ENCODE data around the gene GPR160. TPM values are rescaled to one million over a fixed set of nuclear protein-coding genes. Genes with fewer than 3 reads are reported as not detected.

The GPR160 gene
- total RNA-seq, 1 donor from 2014 or later, result 0.45 TPM

- TF ChIP-seq, protein P1, sequence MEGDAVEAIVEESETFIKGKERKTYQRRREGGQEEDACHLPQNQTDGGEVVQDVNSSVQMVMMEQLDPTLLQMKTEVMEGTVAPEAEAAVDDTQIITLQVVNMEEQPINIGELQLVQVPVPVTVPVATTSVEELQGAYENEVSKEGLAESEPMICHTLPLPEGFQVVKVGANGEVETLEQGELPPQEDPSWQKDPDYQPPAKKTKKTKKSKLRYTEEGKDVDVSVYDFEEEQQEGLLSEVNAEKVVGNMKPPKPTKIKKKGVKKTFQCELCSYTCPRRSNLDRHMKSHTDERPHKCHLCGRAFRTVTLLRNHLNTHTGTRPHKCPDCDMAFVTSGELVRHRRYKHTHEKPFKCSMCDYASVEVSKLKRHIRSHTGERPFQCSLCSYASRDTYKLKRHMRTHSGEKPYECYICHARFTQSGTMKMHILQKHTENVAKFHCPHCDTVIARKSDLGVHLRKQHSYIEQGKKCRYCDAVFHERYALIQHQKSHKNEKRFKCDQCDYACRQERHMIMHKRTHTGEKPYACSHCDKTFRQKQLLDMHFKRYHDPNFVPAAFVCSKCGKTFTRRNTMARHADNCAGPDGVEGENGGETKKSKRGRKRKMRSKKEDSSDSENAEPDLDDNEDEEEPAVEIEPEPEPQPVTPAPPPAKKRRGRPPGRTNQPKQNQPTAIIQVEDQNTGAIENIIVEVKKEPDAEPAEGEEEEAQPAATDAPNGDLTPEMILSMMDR (IDR thresholded peaks at IDR 0.05; ENCODE audit: unreplicated experiment), result no peak
- Mint-ChIP-seq H3K4me3 (no peak overlapping the region), H3K9me3 (peaks cover 8% of the 10 kb centered on the region), H3K27me3 (ENCODE audit: low read depth) (no peaks in the 10 kb centered on the region), H3K27ac (no peak overlapping the region), H3K4me1 (no peaks in the 10 kb centered on the region), H3K36me3 (no peaks in the 10 kb centered on the region)
- DNase-seq (ENCODE audit: low spot score in 2 of 2, unreplicated experiment in 2 of 2), result no peak
These were observed 19.8 kb downstream of the GPR160 start for GRCh38 chr3:170057550-170057949.

DNA sequence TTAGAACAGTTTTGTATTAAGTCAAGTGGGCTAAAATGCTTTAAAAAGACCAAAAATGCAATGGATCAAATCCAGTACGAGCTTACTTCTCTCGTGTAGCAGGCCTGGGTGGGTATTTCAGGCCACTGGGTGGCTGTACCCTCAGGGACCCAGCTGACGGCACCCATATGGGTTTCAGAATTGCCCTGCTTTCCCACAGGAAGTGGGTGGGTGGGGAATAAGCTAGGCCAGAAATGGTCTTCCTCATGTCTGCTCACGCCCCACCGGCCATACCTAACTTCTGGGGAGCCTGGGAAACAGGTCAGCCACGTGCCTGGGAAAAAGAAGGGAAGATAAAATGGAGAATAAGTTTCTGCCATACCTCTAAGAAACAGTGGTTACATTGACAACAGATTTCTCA lies 20.3 kb downstream of the GPR160 start:
- no peak overlapping the region for H3K4me3 Mint-ChIP-seq
- no peak overlapping the region for H3K27ac Mint-ChIP-seq
- H3K27me3 Mint-ChIP-seq (ENCODE audit: low read depth), result no peaks in the 10 kb centered on the region
- TF ChIP-seq, protein P1 (IDR thresholded peaks at IDR 0.05; ENCODE audit: unreplicated experiment), result no peak
- DNase-seq (ENCODE audit: low spot score in 2 of 2, unreplicated experiment in 2 of 2), result no peak
- no peaks in the 10 kb centered on the region for H3K36me3 Mint-ChIP-seq
- no peaks in the 10 kb centered on the region for H3K4me1 Mint-ChIP-seq
- H3K9me3 Mint-ChIP-seq, result peaks cover 5% of the 10 kb centered on the region

- TF ChIP-seq, protein P1 (IDR thresholded peaks at IDR 0.05; ENCODE audit: unreplicated experiment), result no peak
- DNase-seq (ENCODE audit: low spot score in 2 of 2, unreplicated experiment in 2 of 2), result no peak
- Mint-ChIP-seq H3K4me3 (no peak overlapping the region), H3K9me3 (peaks cover 5% of the 10 kb centered on the region), H3K36me3 (no peaks in the 10 kb centered on the region), H3K27ac (no peak overlapping the region), H3K27me3 (ENCODE audit: low read depth) (no peaks in the 10 kb centered on the region), H3K4me1 (no peaks in the 10 kb centered on the region)
These were observed 21.7 kb downstream of the GPR160 start for GRCh38 chr3:170059447-170059846.

DNA sequence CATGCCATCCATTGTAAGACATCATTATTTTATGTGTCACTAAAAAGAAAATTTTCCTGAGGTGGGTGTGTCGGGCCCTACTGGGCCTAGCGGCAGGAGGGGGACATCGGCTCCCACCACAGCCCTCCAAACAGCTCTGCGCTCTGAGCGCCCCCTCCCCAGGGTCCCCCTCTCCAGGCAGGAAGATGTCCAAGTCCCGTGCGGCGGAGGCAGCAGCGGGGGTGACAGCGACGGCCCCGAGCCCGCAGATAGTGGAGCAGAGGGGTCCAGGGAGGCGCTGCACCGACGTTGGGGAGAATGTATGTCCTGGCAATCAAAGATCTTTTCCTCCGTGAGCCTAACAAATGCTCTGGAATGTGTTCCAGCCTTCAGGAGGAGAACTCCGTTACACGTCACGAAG lies 24.3 kb downstream of the GPR160 start:
- Mint-ChIP-seq H3K27me3 (ENCODE audit: low read depth) (no peaks in the 10 kb centered on the region), H3K9me3 (peaks cover 5% of the 10 kb centered on the region), H3K27ac (no peak overlapping the region), H3K36me3 (no peaks in the 10 kb centered on the region), H3K4me1 (no peaks in the 10 kb centered on the region), H3K4me3 (no peak overlapping the region)
- TF ChIP-seq, protein P1 (IDR thresholded peaks at IDR 0.05; ENCODE audit: unreplicated experiment), result no peak
- no peak for DNase-seq (ENCODE audit: low spot score in 2 of 2, unreplicated experiment in 2 of 2)

DNA sequence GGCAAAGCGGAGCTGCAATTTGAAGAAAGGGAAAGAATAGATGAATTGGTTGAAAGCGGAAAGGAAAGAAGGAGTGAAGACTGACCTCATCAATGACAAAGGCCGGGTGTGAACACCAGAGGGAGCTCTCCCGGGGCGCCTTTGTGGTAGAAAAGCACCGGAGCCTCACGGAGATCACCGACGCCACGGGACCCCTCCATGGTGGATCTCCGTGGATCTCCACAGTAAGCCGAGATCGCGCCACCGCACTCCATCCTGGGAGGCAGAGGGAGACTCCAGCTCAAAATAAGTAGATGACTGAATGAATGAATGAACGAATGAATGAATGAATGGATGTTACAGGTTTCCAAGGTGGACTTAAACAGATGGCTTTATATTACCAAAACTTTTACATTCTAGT lies 25.0 kb downstream of the GPR160 start:
- no peak overlapping the region for H3K27ac Mint-ChIP-seq
- TF ChIP-seq, protein P1 (IDR thresholded peaks at IDR 0.05; ENCODE audit: unreplicated experiment), result no peak
- peaks cover 5% of the 10 kb centered on the region for H3K9me3 Mint-ChIP-seq
- H3K36me3 Mint-ChIP-seq, result no peaks in the 10 kb centered on the region
- no peaks in the 10 kb centered on the region for H3K27me3 Mint-ChIP-seq (ENCODE audit: low read depth)
- DNase-seq (ENCODE audit: low spot score in 2 of 2, unreplicated experiment in 2 of 2), result no peak
- no peak overlapping the region for H3K4me3 Mint-ChIP-seq
- H3K4me1 Mint-ChIP-seq, result no peaks in the 10 kb centered on the region

DNA sequence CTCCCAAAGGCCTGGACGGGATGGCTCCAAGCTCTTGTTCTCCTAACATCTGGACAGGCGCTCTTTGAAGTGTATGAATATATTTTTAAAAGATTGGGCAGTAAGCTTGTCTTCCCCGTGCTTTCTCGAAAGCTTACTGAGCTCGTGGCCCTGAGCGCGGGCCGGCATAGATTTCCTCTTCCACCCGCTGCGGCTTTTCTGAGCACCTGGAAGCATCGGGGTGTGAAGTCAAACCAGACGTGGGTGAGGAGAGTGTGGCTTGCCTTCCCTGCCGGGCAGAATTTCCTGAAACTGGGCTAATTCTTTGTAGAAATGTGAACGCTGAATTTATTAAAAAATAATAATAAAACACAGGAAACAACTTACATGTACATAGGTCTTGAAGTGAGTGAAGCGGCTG lies 25.9 kb downstream of the GPR160 start:
- Mint-ChIP-seq H3K4me1 (no peaks in the 10 kb centered on the region), H3K27me3 (ENCODE audit: low read depth) (no peaks in the 10 kb centered on the region), H3K4me3 (no peak overlapping the region), H3K9me3 (peaks cover 5% of the 10 kb centered on the region), H3K27ac (no peak overlapping the region), H3K36me3 (no peaks in the 10 kb centered on the region)
- no peak for DNase-seq (ENCODE audit: low spot score in 2 of 2, unreplicated experiment in 2 of 2)
- TF ChIP-seq, protein P1 (IDR thresholded peaks at IDR 0.05; ENCODE audit: unreplicated experiment), result no peak
